ENCODE measurements around the gene ZNF786. TPM values are rescaled to one million over a fixed set of nuclear protein-coding genes. Genes with fewer than 3 reads are reported as not detected.

The ZNF786 gene
- total and polyA plus RNA-seq, 9 donors = 3.9 to 6.6 (median 4.6) TPM

Other genes with a start within 250 kb of the ZNF786 start
- 13.1 TPM for gene EZH2, start 206.4 kb downstream of the ZNF786 start, total RNA-seq
- gene EZH2, start 206.4 kb downstream of the ZNF786 start, polyA plus RNA-seq (ENCODE audit: insufficient read depth in 1 of 8, insufficient read length in 8 of 8, low replicate concordance in 1 of 8) = 10 to 100 TPM; 19.7 to 30.2 (median 23.9) TPM
- gene PDIA4, start 62.2 kb downstream of the ZNF786 start, total RNA-seq = 69.6 TPM
- 100 to 1,000 TPM in 1 of 8 donors, 10 to 100 TPM in 7; 62.9 to 114 (median 80.3) TPM for gene PDIA4, start 62.2 kb downstream of the ZNF786 start, polyA plus RNA-seq (ENCODE audit: insufficient read depth in 1 of 8, insufficient read length in 8 of 8, low replicate concordance in 1 of 8)
- gene ZNF425, start 35.6 kb upstream of the ZNF786 start, total RNA-seq = 3.4 TPM
- 1 to 10 TPM; 3.4 to 4.9 (median 4.5) TPM for gene ZNF425, start 35.6 kb upstream of the ZNF786 start, polyA plus RNA-seq (ENCODE audit: insufficient read depth in 1 of 8, insufficient read length in 8 of 8, low replicate concordance in 1 of 8)
- 8.2 TPM for gene ZNF398, start 56.7 kb upstream of the ZNF786 start, total RNA-seq
- 10 to 100 TPM in 1 of 8 donors, 1 to 10 TPM in 7; 7.0 to 10.6 (median 8.5) TPM for gene ZNF398, start 56.7 kb upstream of the ZNF786 start, polyA plus RNA-seq (ENCODE audit: insufficient read depth in 1 of 8, insufficient read length in 8 of 8, low replicate concordance in 1 of 8)
- gene ZNF282, start 104.8 kb upstream of the ZNF786 start, total RNA-seq = 13.3 TPM
- 10 to 100 TPM; 15.6 to 20.8 (median 18.8) TPM for gene ZNF282, start 104.8 kb upstream of the ZNF786 start, polyA plus RNA-seq (ENCODE audit: insufficient read depth in 1 of 8, insufficient read length in 8 of 8, low replicate concordance in 1 of 8)
- gene ZNF212, start 148.9 kb upstream of the ZNF786 start, total RNA-seq = 5.4 TPM
- gene ZNF212, start 148.9 kb upstream of the ZNF786 start, polyA plus RNA-seq (ENCODE audit: insufficient read depth in 1 of 8, insufficient read length in 8 of 8, low replicate concordance in 1 of 8) = 10 to 100 TPM in 5 of 8 donors, 1 to 10 TPM in 3; 8.4 to 11.8 (median 10.4) TPM
- 11.8 TPM for gene ZNF783, start 171.5 kb upstream of the ZNF786 start, total RNA-seq
- gene ZNF783, start 171.5 kb upstream of the ZNF786 start, polyA plus RNA-seq (ENCODE audit: insufficient read depth in 1 of 8, insufficient read length in 8 of 8, low replicate concordance in 1 of 8) = 10 to 100 TPM; 10.3 to 16.6 (median 11.9) TPM